ENCODE measurements around the gene LSM7.

The LSM7 gene

GRCh38 chr19:2320049-2320448 lies 8.3 kb downstream of the LSM7 start:
- no peak for DNase-seq

- DNase-seq, result no peak
Observed at GRCh38 chr19:2319551-2319950, 8.8 kb downstream of the LSM7 start.

GRCh38 chr19:2318923-2319322 lies 9.5 kb downstream of the LSM7 start:
- no peak for DNase-seq

- no peak for DNase-seq
Observed at GRCh38 chr19:2317756-2318155, 10.6 kb downstream of the LSM7 start.

GRCh38 chr19:2317300-2317699 lies 11.1 kb downstream of the LSM7 start:
- DNase-seq, result no peak

GRCh38 chr19:2315818-2316353 lies 12.5 kb downstream of the LSM7 start:
- peak; percentile 83 for DNase-seq

GRCh38 chr19:2315121-2315817 lies 13.1 kb downstream of the LSM7 start:
- no peak for DNase-seq

- DNase-seq, result no peak
Observed at GRCh38 chr19:2312820-2313501, 15.4 kb downstream of the LSM7 start.

- no peak for DNase-seq
Observed at GRCh38 chr19:2311093-2311492, 17.3 kb downstream of the LSM7 start.

GRCh38 chr19:2309734-2310362 lies 18.5 kb downstream of the LSM7 start:
- DNase-seq, result no peak

- DNase-seq, result peak; percentile 46
Observed at GRCh38 chr19:2308114-2308556, 20.3 kb downstream of the LSM7 start, which contains the start of gene LINGO3. TSS of gene LINGO3 (minus strand) at chr19:2308154. CDS start at chr19:2291776, 16,378 bp downstream.

- no peak for DNase-seq
Observed at GRCh38 chr19:2307518-2308012, 20.8 kb downstream of the LSM7 start.

- DNase-seq, result peak; percentile 29
Observed at GRCh38 chr19:2306971-2307370, 21.4 kb downstream of the LSM7 start.

- DNase-seq, result no peak
Observed at GRCh38 chr19:2306281-2306806, 22.0 kb downstream of the LSM7 start.

- DNase-seq, result peak; percentile 84
Observed at GRCh38 chr19:2305452-2306280, 22.7 kb downstream of the LSM7 start.

GRCh38 chr19:2303211-2303798 lies 25.1 kb downstream of the LSM7 start:
- DNase-seq, result no peak

GRCh38 chr19:2302319-2303210 lies 25.8 kb downstream of the LSM7 start:
- DNase-seq, result peak; percentile 93

GRCh38 chr19:2300533-2300932 lies 27.9 kb downstream of the LSM7 start:
- no peak for DNase-seq

- no peak for DNase-seq
Observed at GRCh38 chr19:2296141-2296540, 32.2 kb downstream of the LSM7 start.

GRCh38 chr19:2294687-2295335 lies 33.6 kb downstream of the LSM7 start:
- DNase-seq, result peak; percentile 75
